GM19023 (cell line): ENCODE measurements around the gene MSI2.

Experiments used
- ATAC-seq: cut with Tn5 transposase; IDR thresholded peaks from one replicate; pipeline ENCODE4 v1.9.1; 2021; ENCODE audit warnings: mild to moderate bottlenecking, moderate library complexity; ENCODE audit not compliant: unreplicated experiment

MSI2 gene

DNA sequence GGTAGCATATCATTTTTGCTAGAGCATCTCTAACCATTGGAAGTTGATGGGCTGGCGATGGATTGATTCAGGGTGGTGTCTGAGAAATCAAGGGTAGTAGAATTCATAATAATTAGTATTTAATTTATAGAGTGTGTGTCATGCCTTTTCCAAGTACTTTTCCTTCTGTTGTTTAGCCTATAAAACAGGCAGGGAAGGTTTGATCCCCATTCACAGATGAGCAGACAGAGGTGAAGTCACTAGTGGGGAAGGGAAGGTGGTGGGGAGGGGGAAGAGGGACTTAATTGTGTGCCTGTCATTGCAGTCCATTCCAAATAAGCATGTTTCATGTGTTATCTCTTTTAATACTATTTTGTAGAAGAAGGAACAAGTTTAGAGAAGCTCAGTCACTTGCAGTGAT lies 131.3 kb downstream of the MSI2 start:
- no peak for ATAC-seq

DNA sequence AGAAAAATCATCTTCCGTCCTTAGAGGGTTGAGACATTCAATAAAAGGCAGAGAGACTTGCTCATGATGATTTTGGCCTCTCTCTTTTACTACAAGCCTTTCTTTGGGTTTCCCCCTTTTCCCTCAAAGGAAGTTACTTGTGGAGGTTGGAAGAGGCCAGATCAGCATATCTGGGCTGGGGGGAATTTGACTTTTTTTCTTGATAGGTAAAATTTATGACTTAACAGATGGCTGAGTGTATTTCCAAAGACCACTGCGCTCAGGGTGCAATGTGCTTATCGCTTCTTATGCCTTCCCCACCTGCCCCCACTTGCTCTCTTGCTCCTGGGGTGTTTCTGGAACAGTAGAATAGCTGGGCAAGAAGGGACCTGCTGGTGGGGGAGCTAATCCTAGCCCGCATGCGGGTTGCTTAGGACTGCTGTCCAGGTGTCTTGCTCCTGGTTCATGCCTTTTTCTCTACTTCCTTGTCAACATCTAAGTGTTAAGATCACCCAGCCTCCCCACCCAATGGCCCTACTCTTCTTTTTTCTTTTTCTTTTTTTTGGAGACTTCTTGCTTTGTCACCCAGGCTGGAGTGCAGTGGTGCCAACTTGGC lies 131.9 kb downstream of the MSI2 start:
- no peak for ATAC-seq

DNA sequence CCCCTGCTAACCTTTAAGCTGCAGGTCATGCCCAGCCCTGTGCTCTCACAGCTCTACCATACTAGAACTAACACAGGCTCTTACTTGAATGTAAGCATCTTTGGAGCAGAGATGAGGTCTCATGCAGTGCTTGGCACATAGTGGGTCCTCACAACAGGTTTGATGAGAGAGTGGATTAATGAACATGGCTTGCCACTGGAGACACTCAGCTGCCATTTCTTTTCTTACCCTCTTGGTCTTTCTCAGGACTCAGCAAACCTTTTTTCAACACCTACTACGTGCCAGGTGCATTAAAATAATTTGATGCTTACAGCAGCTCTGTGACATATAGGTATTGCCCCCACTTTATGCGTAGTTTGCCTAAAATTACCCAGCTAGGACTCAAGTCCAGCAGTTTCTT lies 133.2 kb downstream of the MSI2 start:
- no peak for ATAC-seq

DNA sequence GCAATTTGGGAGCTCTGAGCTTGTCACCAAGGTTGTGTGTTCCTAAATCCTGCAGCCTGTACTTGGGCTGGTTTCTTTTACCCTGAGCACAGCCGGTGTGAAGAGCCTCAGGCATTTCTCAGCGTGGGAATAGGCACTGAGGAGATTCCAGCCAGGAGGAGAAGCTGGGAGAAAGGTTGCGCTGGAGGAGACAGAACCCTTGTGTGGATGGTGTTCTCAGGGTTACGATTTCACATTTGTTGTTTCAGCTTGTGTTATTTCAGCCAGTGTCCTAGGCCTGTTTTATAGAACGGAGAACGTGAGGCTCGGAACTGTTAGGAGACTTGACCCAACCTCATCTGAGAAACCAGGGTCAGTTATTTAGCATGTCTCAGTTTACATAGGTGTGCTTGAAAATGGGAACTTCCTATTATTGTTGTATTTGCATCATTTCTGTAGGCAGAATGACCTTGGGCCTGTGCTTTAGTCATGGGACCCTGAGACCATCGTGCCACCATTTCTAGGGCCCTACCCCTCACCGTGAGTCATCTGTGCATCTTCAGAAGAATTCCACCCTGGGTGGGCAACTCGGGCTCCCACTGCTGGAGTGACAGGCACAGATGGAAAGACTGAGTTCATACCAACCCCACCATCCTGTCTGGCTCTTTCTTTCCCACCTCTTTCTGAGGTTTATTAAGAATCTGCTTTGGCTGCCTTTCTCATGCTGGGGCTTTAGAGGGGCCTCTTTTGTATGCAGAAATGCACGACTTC lies 134.9 kb downstream of the MSI2 start:
- no peak for ATAC-seq

DNA sequence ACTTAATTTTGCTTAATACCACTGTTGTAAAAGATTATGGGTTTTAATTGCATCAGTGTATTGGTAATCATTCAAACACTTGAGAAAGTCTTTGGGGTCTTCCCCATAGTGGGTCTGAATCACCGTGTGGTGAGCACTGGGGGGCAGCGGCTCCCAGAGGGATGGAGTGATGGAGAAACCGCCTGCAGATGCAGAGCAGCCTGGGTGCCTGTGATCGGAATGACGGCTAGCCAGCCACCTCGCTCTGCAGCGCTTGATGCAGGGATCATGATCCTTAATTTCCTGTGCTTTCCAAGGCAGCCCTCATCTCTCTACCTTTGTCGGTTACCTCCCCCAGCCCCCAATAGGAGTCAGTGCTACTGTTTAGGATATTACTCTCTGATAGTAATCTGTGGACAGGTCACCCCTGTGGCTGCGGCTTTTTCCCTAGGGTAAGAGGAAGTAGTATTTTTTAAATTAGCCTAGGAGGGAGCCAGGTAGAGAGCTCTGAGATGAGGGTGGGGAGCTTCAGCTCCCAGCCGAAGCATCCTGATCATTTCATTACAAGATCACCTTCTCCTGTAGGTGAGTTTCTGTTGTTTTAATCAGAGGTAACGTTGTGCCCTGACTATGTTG lies 135.6 kb downstream of the MSI2 start:
- no peak for ATAC-seq

DNA sequence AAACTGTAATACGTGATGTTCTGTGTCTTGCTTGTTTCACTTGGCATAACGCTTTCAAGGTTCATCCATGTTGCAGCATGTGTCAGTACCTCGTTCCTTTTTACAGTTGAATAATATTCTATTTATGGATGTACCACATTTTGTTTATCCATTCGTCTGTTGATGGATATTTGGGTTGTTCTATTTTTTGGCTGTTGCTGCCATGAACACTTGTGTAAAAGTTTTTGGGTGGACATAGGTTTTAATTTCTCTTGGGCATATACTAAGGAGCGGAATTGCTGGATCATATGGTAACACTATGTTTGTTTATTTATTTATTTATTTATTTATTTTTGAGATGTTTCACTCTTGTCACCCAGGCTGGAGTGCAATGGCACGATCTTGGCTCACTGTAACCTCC lies 137.0 kb downstream of the MSI2 start:
- ATAC-seq = no peak

DNA sequence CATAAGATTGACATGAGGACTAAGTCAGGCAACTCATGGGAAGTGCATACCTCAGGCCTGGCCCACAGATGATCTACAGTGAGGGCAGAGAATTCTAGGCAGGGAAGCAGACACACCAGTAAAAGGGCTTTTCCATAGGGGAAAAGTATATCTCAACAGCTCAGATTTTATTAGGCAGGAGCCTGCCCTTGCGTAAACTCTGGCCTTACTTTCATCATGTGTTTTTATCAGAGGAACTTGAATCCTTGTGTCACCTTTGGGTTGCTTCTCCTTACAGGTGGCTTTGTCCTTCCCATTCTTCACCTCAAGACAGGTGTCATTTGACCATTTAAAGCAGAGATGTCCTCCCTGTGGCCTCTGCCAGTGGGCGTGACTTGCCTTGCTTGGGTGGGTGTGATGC lies 138.1 kb downstream of the MSI2 start:
- ATAC-seq = no peak

DNA sequence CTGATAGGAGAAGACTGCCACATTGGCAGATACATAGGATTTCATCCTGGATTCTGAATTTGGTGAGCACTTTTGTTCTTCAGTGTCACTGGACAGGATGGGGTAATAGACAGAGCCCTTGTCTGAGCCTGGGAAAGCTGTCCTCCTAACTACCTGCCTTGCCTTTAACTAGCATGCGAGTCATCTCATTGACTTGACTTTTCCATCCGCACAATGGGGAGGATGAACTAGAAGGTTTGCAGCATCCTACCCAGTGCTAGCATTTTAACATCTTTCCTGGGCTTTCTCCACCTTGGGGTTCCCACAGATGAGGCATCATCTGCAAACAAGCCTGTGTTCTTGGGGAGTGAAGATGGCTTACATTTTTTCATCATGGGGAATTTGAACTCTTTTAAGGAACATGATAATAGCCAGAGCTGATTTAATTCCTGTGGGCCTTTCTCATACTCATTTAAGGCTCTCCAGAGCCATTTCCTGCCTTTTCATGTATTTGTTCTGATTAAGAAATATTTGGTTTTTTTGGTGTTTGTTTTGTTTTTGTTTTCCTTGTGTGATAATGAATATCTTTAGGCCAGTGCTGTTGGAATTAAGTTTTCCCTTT lies 139.5 kb downstream of the MSI2 start:
- ATAC-seq = no peak

DNA sequence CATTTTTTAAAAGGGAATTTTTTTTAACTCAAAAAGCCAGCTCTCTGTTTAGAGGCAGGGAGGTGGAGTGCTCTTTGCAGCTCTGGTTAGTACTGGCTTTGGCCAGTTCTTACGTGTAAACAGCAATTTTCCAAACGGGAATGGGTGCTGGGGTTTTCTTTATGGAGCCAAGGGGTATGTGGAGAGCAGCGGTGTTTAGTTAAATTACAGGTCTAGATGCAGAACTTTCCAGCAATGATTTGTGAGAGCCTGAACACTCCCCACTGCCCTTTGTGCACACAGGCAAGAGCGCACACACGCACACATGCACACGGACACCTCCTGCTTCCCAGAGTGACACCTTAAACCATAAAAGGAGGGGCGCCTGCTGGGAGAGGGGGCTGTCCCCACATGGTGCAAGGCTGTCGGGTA lies 140.2 kb downstream of the MSI2 start:
- ATAC-seq = no peak

DNA sequence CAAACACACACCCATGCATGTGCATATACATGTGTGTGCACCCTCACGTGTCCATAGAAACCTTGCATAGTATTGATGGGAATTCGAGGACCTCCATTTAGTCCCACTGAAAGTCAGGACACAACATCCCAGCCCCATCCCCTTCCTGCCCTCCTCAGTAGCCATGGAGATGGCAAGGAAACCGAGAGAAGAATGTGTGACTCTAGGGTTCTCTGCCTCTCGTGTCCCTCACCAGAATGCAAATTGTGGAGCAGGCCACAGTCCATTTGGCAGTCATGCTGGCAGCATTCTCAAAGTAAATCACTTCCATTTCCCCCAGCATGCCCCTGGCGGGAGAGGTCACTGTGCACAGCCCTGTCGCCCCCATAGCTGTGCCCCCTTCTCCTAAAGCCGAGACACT lies 141.1 kb downstream of the MSI2 start:
- no peak for ATAC-seq

DNA sequence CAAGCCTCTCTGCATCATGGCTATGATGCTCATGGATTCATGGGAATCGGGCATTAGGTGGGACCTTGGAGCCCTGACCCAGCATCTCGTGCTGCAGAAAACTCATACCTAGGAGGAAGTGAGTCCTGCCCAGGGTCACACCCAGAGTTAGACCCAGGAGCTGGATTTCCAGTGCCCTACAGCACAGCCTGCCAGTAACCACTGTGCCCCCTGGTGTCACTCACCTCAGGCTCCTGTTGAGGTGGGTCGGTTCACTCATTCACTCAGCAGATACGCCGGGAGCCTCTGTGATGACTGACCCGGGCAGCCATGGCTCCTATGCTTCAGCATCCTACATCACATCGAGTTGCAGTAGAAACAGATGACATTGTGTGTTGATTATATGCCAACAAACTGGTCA lies 143.4 kb downstream of the MSI2 start:
- no peak for ATAC-seq

DNA sequence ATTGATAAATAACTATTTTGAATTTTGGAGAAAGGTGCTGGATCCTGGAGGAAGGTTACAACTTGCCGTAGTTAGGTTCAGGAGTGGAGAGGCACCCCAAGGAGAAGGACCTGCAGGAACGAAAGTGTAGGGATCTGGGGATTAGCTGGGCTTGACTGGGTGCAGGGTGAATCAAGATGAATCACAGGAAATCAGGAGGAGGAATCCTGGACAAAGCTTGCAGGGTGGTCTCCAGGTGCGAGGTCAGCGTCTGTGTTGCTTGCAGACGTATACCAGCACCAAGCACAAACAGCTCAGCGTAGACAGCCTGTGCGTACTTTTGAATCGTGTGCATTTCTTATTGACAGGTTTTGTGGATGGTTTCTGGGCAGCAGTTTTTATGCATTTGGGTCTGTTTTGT lies 144.3 kb downstream of the MSI2 start:
- no peak for ATAC-seq

DNA sequence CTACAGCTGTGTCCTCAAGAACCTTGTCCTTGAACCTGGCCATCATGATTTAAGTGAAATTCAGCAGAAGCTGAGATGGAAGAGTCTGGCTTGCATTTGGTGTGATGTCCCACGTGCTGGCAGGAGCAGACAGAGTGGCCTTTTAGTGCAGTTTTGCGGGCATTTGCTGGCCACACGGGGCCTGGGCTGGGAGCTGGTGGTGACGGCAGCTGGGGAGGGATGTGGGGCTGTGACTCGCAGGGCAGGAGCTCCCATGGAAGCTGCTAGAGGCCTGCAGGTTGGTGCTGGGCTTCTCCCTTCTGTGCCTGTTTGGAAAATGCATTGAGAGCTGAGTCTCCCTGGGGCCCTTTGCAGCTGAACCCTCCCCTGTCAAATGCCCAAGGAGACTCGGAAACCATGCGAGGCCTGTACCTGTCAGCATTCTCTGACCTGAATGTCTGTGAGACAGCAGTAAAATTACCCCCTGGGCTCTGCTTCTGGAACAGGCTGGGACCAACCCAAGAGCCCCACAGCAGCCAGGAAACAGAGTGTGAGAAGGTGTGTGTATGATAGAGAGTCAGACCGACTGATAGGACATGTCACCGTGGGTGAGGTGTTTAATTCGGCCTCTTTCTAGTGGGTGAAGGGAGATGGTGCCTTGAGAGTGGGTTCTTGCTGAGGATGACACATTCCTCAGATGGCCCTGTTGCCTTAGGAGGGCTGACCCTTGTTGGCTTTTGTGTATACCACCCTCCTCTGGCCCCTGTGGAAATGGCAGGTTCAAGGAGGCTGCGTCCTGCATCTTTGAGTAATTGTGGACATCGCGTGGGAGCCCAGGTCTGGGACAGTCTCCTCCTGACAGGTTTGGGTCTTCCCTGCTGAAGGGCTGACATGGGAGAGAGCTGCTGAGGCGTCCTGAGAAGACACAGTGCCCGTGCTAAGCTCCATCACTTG lies 145.5 kb downstream of the MSI2 start:
- no peak for ATAC-seq

DNA sequence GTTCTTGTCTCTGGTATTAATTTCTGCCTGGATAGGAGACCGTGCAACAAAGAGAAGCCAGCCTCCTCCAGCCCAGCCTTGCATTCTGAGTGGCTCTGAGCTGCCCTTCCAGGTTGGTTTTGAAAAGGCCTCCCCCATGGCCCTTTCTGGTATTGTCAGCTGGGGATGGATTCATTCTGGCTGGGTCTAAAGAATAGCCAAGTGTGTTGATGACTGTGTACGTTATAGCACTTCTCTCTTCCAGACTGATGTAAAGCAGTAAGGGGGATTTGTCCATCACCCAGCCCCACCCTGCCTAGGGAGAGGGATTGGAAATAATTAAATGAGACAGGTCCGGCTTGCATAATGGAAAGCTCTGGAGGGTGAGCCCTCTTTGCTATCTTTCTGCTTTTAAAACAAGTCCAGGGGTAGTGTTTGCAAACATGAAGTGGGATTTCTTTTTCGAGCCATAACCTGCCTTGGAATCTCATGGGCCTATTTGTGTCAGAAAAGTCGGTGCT lies 146.4 kb downstream of the MSI2 start:
- no peak for ATAC-seq

DNA sequence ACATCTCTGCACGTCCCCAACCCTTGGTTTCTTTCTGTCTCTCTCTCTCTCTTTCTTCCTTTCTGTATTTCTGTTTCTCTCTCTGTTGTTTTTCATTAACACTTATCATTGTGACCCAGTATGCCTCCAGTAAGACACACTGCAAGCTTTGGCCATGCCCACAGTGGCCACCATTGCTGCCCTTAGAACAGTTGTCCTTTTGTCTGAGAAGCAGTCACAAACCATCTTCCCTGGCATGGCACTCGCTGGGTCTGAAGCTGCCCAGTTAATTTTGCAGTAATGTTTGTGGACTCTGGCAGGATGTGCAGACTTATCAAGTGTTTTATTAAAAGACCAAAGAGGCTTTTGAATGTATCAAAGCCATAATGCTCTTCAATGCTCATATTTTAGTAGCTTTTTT lies 146.9 kb downstream of the MSI2 start:
- ATAC-seq = no peak

DNA sequence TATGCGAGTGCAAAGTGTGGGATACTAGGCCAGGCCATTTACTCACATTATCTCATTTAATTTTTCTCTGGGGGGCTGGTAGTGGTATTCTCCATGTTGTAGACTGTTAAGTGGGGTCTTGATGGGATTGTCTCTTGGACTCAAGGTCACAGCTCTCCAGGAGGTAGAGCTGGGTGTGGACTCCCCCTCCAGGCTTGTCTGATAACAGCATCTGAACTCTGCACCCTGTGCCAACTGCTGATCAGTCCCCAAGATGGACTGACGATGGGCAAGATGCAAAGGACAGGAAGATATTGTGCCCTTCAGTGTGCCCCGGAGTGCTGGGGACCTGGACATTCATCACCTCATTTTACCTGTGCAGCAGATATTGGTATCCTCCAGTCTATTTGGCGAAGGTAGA lies 147.8 kb downstream of the MSI2 start:
- no peak for ATAC-seq

DNA sequence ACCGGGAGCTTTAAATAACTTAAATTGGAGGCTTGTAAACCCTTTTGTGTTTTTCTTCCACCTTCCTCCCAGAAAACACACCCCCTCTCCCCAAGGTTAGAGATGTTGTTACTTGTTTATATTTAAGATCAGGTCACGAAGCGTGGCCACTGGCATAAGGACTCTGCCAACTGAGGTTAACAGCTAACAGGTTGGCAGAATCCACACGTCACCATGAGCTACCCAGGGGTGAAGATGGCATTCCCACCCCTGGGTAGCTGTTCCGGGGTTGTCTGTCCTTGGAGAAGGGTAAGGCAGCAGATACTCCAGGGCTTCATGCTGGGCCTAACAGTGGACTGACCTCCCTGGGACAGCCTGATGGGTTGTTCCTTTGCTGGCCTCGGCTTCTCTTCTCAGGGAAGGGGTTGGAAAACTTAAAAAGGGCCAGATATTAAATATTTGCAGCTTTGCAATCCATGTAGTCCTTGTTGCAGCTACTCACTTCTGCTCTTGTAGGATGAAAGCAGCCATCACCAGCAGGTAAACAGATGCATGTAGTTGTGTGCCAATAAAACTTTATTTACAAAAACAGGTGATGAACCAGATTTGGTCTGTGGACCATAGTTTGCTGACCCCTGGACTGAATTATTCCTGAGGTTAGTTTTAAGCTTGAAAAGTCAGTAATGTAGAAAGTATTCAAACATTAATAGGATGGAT lies 148.6 kb downstream of the MSI2 start:
- no peak for ATAC-seq

DNA sequence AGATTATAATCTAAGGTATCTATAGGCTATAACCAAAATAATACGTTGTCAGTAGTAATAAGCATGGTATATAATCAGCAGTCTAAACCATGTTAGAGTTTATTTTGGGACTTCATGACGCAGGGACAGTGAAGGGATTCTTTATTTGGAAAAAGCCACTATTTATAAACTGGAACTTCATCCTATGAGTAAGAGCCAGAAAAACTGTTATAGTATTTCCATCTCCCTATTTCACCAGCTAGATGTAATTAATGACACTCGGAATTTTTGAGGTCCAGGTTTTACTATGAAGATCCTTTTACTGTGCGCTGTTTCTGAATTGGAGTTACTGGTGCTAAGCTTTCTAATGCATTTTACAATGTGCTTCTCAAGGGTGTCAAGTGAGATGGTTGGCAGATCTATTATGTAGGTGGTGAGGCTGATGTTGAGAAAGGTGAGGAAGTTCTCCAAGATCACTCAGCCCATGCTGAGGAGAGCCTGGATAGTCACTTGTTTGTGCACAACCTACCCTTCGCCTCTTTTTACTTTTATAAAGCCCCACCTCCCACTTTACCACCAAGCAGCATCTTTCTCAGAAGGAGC lies 149.3 kb downstream of the MSI2 start:
- no peak for ATAC-seq

DNA sequence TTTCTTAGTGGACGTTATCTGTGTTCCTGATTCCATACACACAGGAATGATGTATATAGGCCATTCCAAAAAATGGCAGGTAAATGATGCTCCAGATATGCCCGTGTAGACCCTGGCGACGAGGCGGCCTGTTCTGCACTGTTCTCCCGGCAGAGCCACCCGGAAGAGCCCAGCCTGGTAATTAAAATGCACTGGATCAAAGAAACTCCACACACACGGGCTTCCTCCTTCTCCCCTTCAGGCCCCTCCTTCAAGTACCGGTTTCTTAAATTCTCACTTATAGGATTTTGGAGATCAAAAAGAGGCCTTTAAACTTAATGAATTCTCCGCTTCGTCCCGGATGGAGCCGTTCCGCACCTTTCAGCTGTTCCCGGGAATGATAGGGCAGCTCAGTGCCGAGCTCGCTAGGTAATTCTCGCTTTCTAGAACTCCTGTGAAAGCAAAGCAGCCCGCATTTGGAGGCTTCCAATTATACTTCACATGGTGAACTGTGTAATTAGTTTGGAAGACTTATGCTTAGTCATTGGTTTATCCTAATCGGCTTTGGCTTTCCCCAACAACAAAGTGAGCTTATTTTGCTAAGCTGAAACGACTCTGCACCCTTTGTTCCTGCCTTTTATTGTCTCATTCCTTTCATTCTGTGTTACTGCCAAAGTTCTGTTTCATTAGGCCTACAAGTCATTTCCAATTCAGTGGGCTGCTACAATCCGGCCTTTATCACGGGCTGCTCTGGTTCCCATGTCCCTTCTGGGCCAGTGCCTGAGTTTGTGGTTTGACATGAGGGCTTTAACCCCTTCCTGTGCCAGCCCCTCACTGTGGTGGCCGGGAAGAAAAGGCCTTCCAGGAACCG lies 150.0 kb downstream of the MSI2 start:
- no peak for ATAC-seq
